HG03039 (cell line): ENCODE results near the gene GPER1.
"Not testable (repeated sequence)": the region's sequence is repeated elsewhere in the genome, so short reads cannot be mapped to it uniquely, and the experiment has no call there.

Source experiments
- ATAC-seq: cut with Tn5 transposase; IDR thresholded peaks from one replicate; pipeline ENCODE4 v1.9.1; 2021; ENCODE audit warnings: mild to moderate bottlenecking, moderate library complexity; ENCODE audit not compliant: unreplicated experiment

GPER1 gene

GRCh38 chr7:1068013-1068412, 19.9 kb upstream of the GPER1 start:
- no peak for ATAC-seq

- ATAC-seq = no peak
Measured at GRCh38 chr7:1068619-1069018, 19.3 kb upstream of the GPER1 start.

GRCh38 chr7:1070544-1071011, 17.3 kb upstream of the GPER1 start:
- ATAC-seq = no peak

GRCh38 chr7:1071731-1072254, 16.1 kb upstream of the GPER1 start:
- ATAC-seq = no peak

- no peak for ATAC-seq
Measured at GRCh38 chr7:1073142-1073977, 14.6 kb upstream of the GPER1 start.

- not testable (repeated sequence) for ATAC-seq
Measured at GRCh38 chr7:1074018-1074417, 13.9 kb upstream of the GPER1 start.

- ATAC-seq = no peak
Measured at GRCh38 chr7:1074593-1075431, 13.1 kb upstream of the GPER1 start.

- no peak for ATAC-seq
Measured at GRCh38 chr7:1076184-1077072, 11.5 kb upstream of the GPER1 start.

GRCh38 chr7:1078519-1078918, 9.4 kb upstream of the GPER1 start:
- no peak for ATAC-seq

GRCh38 chr7:1078985-1079384, 8.9 kb upstream of the GPER1 start:
- ATAC-seq = no peak

GRCh38 chr7:1079546-1079945, 8.4 kb upstream of the GPER1 start:
- no peak for ATAC-seq

GRCh38 chr7:1080252-1080920, 7.5 kb upstream of the GPER1 start:
- no peak for ATAC-seq

- no peak for ATAC-seq
Measured at GRCh38 chr7:1080921-1081255, 7.0 kb upstream of the GPER1 start.

- no peak for ATAC-seq
Measured at GRCh38 chr7:1081336-1081735, 6.6 kb upstream of the GPER1 start.

GRCh38 chr7:1081931-1082401, 5.9 kb upstream of the GPER1 start:
- no peak for ATAC-seq

GRCh38 chr7:1083729-1084657, 3.9 kb upstream of the GPER1 start:
- no peak for ATAC-seq

GRCh38 chr7:1085266-1085665, 2.6 kb upstream of the GPER1 start:
- no peak for ATAC-seq

- ATAC-seq = no peak
Measured at GRCh38 chr7:1085910-1086421, 1.9 kb upstream of the GPER1 start.
